ENCODE measurements around the gene AGPAT1. TPM values are rescaled to one million over a fixed set of nuclear protein-coding genes. Genes with fewer than 3 reads are reported as not detected.

AGPAT1 gene
- polyA plus RNA-seq, 1 of the 3 experiments (the other 2 are of a cell fraction): 118 TPM

DNA sequence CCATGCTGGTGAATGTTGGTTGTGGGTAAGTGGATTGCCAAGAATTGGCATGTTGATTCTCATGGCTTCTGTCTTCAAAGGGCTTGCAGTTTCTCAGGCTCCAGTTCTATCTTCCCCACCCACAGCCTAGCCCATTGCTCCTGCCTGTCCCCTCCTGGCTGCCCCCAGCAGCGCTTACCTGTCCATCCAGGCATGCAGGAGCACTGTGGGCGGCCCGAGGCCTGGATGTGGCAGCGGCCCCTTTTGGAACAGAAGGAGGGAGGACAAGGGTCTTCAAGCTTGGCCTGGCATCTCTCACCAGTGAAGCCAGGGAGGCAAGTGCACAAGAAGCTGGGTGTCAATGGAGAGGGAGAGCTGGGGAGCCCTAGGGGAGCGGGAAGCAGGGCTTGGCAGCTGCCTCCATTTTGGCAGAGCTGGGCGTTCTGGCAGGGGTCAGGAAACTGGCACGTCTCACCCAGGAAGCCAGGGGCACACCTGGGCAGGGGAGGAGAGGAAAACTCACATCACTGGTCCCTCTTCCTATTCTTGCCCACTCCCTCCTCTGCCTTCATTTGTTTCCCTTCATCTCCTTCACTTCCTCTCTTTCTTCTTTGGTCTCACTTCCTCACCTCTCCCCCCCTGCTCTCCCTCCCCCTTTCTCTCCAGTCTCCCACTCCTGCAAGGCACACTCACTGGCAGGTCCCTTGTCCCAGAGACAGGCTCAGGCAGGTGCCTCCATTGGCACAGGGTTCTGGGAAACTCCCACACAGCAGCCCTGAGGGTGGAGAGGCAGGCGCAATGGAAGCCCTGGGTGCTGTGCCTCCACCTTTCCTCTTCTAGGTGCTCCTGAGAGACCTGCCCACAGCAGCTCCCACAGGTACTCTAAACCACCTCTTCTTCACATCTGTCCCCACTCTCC, 46.7 kb upstream of the AGPAT1 start:
- ChIA-PET CTCF (no interaction called here), POLR2A (no interaction called here)
- Histone ChIP-seq H3K4me1 (ENCODE audit: control insufficient read depth in 1 of 2, insufficient read depth in 2 of 2, low read depth in 1 of 2, low read length in 1 of 2) (no peaks in the 10 kb centered on the region), H3K36me3 (replicated peaks in 1 of 2; ENCODE audit: control insufficient read depth in 1 of 2, insufficient read depth in 2 of 2, low read length in 1 of 2) (no peaks in the 10 kb centered on the region), H3K4me3 (ENCODE audit: low read depth in 2 of 2, low read length in 1 of 2) (no peak overlapping the region), H3K4me2 (no peak overlapping the region), H3K9ac (no peak overlapping the region), H3F3A (replicated peaks; ENCODE audit: insufficient read depth) (no peaks in the 10 kb centered on the region), H3K27ac (ENCODE audit: low read depth in 2 of 2, low read length in 1 of 2) (no peak overlapping the region), H3K79me2 (ENCODE audit: insufficient read depth) (no peaks in the 10 kb centered on the region), H2AFZ (ENCODE audit: low read depth) (no peak overlapping the region), H3K27me3 (ENCODE audit: insufficient read depth) (peaks cover 69% of the 10 kb centered on the region), H3K9me2 (no peaks in the 10 kb centered on the region), H3K9me3 (no peaks in the 10 kb centered on the region), H4K20me1 (ENCODE audit: insufficient read depth) (no peaks in the 10 kb centered on the region)
- no peak for TF ChIP-seq TAF1 (IDR thresholded peaks at IDR 0.05; ENCODE audit: borderline replicate concordance, low read depth, low read length)
- no peak for TF ChIP-seq JUND (IDR thresholded peaks at IDR 0.05)
- TF ChIP-seq POLR2AphosphoS5 (IDR thresholded peaks at IDR 0.05; ENCODE audit: low read depth, low read length): no peak
- TF ChIP-seq SIN3A (IDR thresholded peaks at IDR 0.05; ENCODE audit: borderline replicate concordance, low read depth, low read length): no peak
- DNase-seq: no peak
- 28% methylated on average over 4 of the region's 8 CpGs for WGBS (ENCODE audit: low lambda C conversion rate)

DNA sequence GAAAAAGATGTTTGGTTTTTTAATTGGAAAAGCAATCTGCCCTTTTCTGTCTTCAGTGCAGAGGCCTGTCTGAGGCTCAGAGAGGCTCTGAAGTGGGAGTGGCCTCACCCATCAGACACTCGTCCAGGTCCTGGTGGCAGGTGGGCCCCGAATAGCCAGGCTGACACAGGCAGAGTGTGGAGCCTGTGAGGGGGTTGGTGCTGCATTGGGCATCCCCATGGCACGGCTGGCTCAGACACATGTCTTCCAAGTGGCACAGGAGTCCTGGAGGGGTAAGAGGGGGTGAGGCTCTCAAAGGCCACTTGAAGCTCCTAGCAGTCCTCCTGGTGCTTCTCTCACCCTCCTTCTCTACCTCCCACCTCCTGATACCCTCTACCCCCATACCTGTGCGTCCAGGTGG, 44.1 kb upstream of the AGPAT1 start:
- ChIA-PET POLR2A (no interaction called here), CTCF (no interaction called here)
- Histone ChIP-seq H3K27ac (ENCODE audit: low read depth in 2 of 2, low read length in 1 of 2) (no peak overlapping the region), H3K4me2 (no peak overlapping the region), H2AFZ (ENCODE audit: low read depth) (no peak overlapping the region), H3K36me3 (replicated peaks in 1 of 2; ENCODE audit: control insufficient read depth in 1 of 2, insufficient read depth in 2 of 2, low read length in 1 of 2) (no peaks in the 10 kb centered on the region), H3K4me3 (ENCODE audit: low read depth in 2 of 2, low read length in 1 of 2) (no peak overlapping the region), H3K9ac (no peak overlapping the region), H3K79me2 (ENCODE audit: insufficient read depth) (no peaks in the 10 kb centered on the region), H3K27me3 (ENCODE audit: insufficient read depth) (peaks cover 87% of the 10 kb centered on the region), H3K9me3 (no peaks in the 10 kb centered on the region), H3F3A (replicated peaks; ENCODE audit: insufficient read depth) (no peaks in the 10 kb centered on the region), H4K20me1 (ENCODE audit: insufficient read depth) (no peaks in the 10 kb centered on the region), H3K4me1 (ENCODE audit: control insufficient read depth in 1 of 2, insufficient read depth in 2 of 2, low read depth in 1 of 2, low read length in 1 of 2) (no peaks in the 10 kb centered on the region), H3K9me2 (no peaks in the 10 kb centered on the region)
- no peak for DNase-seq
- 5% methylated on average over 4 of the region's 4 CpGs for WGBS (ENCODE audit: low lambda C conversion rate)
- TF ChIP-seq FOXM1 (IDR thresholded peaks at IDR 0.05; ENCODE audit: low read depth) (no peak), RAD21 (IDR thresholded peaks at IDR 0.05; ENCODE audit: low read length) (no peak), EP300 (IDR thresholded peaks at IDR 0.05; ENCODE audit: borderline replicate concordance in 1 of 2, low read depth in 1 of 2, low read length in 1 of 2) (no peak), TAF1 (IDR thresholded peaks at IDR 0.05; ENCODE audit: borderline replicate concordance, low read depth, low read length) (no peak), GABPA (IDR thresholded peaks at IDR 0.05; ENCODE audit: low read depth) (no peak), EZH2phosphoT487 (IDR thresholded peaks at IDR 0.05; ENCODE audit: borderline replicate concordance, low read depth) (no peak), SIN3A (IDR thresholded peaks at IDR 0.05; ENCODE audit: borderline replicate concordance, low read depth, low read length) (no peak), GATA2 (CRISPR knock-in tag; IDR thresholded peaks at IDR 0.05) (no peak), TEAD4 (IDR thresholded peaks at IDR 0.05; ENCODE audit: borderline replicate concordance, insufficient read depth) (no peak), NFIC (IDR thresholded peaks at IDR 0.05; ENCODE audit: borderline replicate concordance) (no peak), CHD2 (IDR thresholded peaks at IDR 0.05; ENCODE audit: low read length, partially characterized antibody) (no peak), RFX5 (IDR thresholded peaks at IDR 0.05; ENCODE audit: low read length) (no peak)
- TF ChIP-seq, protein P1, sequence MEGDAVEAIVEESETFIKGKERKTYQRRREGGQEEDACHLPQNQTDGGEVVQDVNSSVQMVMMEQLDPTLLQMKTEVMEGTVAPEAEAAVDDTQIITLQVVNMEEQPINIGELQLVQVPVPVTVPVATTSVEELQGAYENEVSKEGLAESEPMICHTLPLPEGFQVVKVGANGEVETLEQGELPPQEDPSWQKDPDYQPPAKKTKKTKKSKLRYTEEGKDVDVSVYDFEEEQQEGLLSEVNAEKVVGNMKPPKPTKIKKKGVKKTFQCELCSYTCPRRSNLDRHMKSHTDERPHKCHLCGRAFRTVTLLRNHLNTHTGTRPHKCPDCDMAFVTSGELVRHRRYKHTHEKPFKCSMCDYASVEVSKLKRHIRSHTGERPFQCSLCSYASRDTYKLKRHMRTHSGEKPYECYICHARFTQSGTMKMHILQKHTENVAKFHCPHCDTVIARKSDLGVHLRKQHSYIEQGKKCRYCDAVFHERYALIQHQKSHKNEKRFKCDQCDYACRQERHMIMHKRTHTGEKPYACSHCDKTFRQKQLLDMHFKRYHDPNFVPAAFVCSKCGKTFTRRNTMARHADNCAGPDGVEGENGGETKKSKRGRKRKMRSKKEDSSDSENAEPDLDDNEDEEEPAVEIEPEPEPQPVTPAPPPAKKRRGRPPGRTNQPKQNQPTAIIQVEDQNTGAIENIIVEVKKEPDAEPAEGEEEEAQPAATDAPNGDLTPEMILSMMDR (IDR thresholded peaks at IDR 0.05): no peak
- TF ChIP-seq, protein P2, sequence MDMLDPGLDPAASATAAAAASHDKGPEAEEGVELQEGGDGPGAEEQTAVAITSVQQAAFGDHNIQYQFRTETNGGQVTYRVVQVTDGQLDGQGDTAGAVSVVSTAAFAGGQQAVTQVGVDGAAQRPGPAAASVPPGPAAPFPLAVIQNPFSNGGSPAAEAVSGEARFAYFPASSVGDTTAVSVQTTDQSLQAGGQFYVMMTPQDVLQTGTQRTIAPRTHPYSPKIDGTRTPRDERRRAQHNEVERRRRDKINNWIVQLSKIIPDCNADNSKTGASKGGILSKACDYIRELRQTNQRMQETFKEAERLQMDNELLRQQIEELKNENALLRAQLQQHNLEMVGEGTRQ (IDR thresholded peaks at IDR 0.05; ENCODE audit: borderline replicate concordance, low read depth, low read length): no peak
- TF ChIP-seq, protein P3, sequence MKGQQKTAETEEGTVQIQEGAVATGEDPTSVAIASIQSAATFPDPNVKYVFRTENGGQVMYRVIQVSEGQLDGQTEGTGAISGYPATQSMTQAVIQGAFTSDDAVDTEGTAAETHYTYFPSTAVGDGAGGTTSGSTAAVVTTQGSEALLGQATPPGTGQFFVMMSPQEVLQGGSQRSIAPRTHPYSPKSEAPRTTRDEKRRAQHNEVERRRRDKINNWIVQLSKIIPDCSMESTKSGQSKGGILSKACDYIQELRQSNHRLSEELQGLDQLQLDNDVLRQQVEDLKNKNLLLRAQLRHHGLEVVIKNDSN (IDR thresholded peaks at IDR 0.05; ENCODE audit: borderline replicate concordance, low read depth): no peak

Measured in SK-N-SH (cell line).